Neuronal stem cell (in vitro differentiated cells): ENCODE measurements around the gene POLR2J.

Experiments
- DNase-seq: peaks from one replicate; pipeline ENCODE4 v3.0.0-alpha.2; 2013; ENCODE audit warnings: low spot score
- H2AFZ ChIP-seq: one replicate; pipeline ENCODE4 v1.6.1; 2013; ENCODE audit warnings: mild to moderate bottlenecking, low read length, inconsistent platforms
- H2AK5ac ChIP-seq: 2 replicates; pipeline ENCODE4 v1.6.1; 2013; ENCODE audit warnings: low read depth, mild to moderate bottlenecking, inconsistent platforms, low read length, moderate library complexity, mixed read lengths
- H2BK120ac ChIP-seq: 2 replicates; pipeline ENCODE4 v1.6.1; 2013; ENCODE audit warnings: low read depth, mild to moderate bottlenecking, inconsistent platforms, low read length, moderate library complexity, mixed read lengths
- H2BK12ac ChIP-seq: one replicate; pipeline ENCODE4 v1.6.1; 2013; ENCODE audit warnings: low read length, inconsistent platforms
- H2BK15ac ChIP-seq: 2 replicates; pipeline ENCODE4 v1.6.1; 2013; ENCODE audit warnings: mild to moderate bottlenecking, low read length, inconsistent platforms, mixed read lengths
- H2BK5ac ChIP-seq: one replicate; pipeline ENCODE4 v1.6.1; 2013; ENCODE audit warnings: inconsistent platforms, mild to moderate bottlenecking, low read length, moderate library complexity
- H3K14ac ChIP-seq: one replicate; pipeline ENCODE4 v1.6.1; 2013; ENCODE audit warnings: low read length, inconsistent platforms
- H3K18ac ChIP-seq: 2 replicates; pipeline ENCODE4 v1.6.1; 2013; ENCODE audit warnings: low read length, inconsistent platforms
- H3K23ac ChIP-seq: 2 replicates; pipeline ENCODE4 v1.6.1; 2013; ENCODE audit warnings: low read depth, mild to moderate bottlenecking, mixed read lengths, low read length, inconsistent platforms; ENCODE audit not compliant: poor library complexity
- H3K27ac ChIP-seq: replicated peaks from 3 replicates; pipeline ENCODE4 v1.5.1; 2013; ENCODE audit warnings: low read length, inconsistent platforms
- H3K27me3 ChIP-seq, 3 experiments: 2 replicates each; pipeline ENCODE4 v1.6.1; 2013; ENCODE audit warnings: low read length in 3 of 3, mild to moderate bottlenecking in 2 of 3, inconsistent platforms in 1 of 3, low read depth in 1 of 3, mixed read lengths in 1 of 3, moderate library complexity in 1 of 3; ENCODE audit not compliant: control insufficient read depth in 3 of 3, insufficient read depth in 3 of 3
- H3K36me3 ChIP-seq, 2 donors: replicated peaks in 1 of 2; 2 replicates each; pipeline ENCODE4 v1.6.1; 2013; ENCODE audit warnings: low read length in 2 of 2; ENCODE audit not compliant: control insufficient read depth in 2 of 2, insufficient read depth in 2 of 2
- H3K4ac ChIP-seq: 2 replicates; pipeline ENCODE4 v1.6.1; 2013; ENCODE audit warnings: inconsistent platforms, mild to moderate bottlenecking, low read length, moderate library complexity
- H3K4me1 ChIP-seq, 2 donors: 1 replicate in 1 of 2; 2 replicates in 1 of 2; pipeline ENCODE4 v1.6.1; 2013; ENCODE audit warnings: low read length in 2 of 2, low read depth in 1 of 2; ENCODE audit not compliant: control insufficient read depth in 2 of 2, insufficient read depth in 1 of 2
- H3K4me2 ChIP-seq: one replicate; pipeline ENCODE4 v1.6.1; 2013; ENCODE audit warnings: mild to moderate bottlenecking, low read length, inconsistent platforms; ENCODE audit not compliant: insufficient read depth, poor library complexity, severe bottlenecking
- H3K4me3 ChIP-seq, 2 donors: 2 replicates each; pipeline ENCODE4 v1.5.1; 2013; ENCODE audit warnings: low read length in 2 of 2, mild to moderate bottlenecking in 2 of 2, inconsistent platforms in 1 of 2, moderate library complexity in 1 of 2
- H3K79me1 ChIP-seq: one replicate; pipeline ENCODE4 v1.6.1; 2013; ENCODE audit warnings: low read depth, mild to moderate bottlenecking, inconsistent platforms, low read length, moderate library complexity
- H3K9ac ChIP-seq: one replicate; pipeline ENCODE4 v1.6.1; 2013; ENCODE audit warnings: mild to moderate bottlenecking, low read depth, low read length, inconsistent platforms; ENCODE audit not compliant: poor library complexity
- H3K9me3 ChIP-seq, 2 donors: replicated peaks in 1 of 2; 2 replicates each; pipeline versions ENCODE3 to v1.6.1; 2013; ENCODE audit warnings: low read length in 2 of 2, mild to moderate bottlenecking in 2 of 2, inconsistent platforms in 1 of 2, low read depth in 1 of 2, mixed read lengths in 1 of 2, moderate library complexity in 1 of 2; ENCODE audit not compliant: control insufficient read depth in 2 of 2, insufficient read depth in 1 of 2
- H4K8ac ChIP-seq: one replicate; pipeline ENCODE4 v1.6.1; 2013; ENCODE audit warnings: low read depth, mild to moderate bottlenecking, inconsistent platforms, low read length, moderate library complexity
- H4K91ac ChIP-seq: one replicate; pipeline ENCODE4 v1.6.1; 2013; ENCODE audit warnings: low read length, low read depth, mild to moderate bottlenecking, inconsistent platforms; ENCODE audit not compliant: poor library complexity
- WGBS, 2 donors: extraction: QIAGEN DNeasy Blood & Tissue Kit; methylation state at CpG; one replicate each; pipeline ENCODE4 v1.1.7; 2013; ENCODE audit warnings: missing lambda C conversion rate in 2 of 2, mixed read lengths in 1 of 2; ENCODE audit not compliant: insufficient read length in 2 of 2, insufficient replicate concordance in 1 of 2; ENCODE audit errors: extremely low coverage in 2 of 2; 5-methylcytosine and 5-hydroxymethylcytosine counted together

POLR2J gene

DNA sequence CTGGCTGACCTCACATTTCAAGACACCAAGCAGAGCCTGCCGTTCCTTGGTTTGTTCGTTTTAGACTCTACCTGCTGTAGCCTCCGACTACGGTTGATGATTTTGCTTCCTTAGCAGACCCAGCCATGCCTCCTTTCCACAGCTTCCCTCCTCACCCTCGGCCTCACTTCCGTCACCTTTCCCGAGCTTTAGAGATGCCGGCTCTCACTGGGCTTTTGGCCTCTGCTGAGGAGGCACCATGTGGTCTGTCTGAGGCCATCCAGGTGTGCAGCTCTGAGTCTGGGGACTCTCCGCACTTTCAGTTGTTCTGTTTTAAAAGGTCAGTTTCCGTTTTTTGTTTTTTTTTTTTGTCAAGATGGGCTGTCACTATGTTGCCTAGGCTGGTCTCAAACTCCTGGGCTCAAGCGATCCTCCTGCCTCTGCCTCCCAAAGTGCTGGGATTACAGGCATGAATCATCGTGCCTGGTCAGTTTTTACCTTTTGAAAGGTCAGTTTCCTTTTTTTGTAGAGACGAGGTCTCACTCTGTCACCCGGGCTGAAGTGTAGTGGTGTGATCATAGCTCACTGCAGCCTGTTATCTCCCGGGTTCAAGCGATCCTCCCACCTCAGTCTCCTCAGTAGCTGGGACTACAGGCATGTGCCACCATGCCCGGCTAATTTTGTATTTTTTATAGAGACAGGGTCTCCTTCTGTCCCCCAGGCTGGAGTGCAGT, 33.6 kb downstream of the POLR2J start:
- Histone ChIP-seq H3K27me3 (no peaks in the 10 kb centered on the region), H4K8ac (no peak overlapping the region), H3K9me3 (no peaks in the 10 kb centered on the region), H2BK120ac (no peak overlapping the region), H3K18ac (no peak overlapping the region), H3K79me1 (no peaks in the 10 kb centered on the region), H3K4me3 (no peak overlapping the region), H3K23ac (peak overlapping the region; percentile 65), H2BK15ac (no peak overlapping the region), H3K4ac (no peak overlapping the region), H3K4me2 (no peak overlapping the region), H2AFZ (no peak overlapping the region), H3K9ac (no peak overlapping the region), H3K36me3 (peaks cover 18 to 66% of the 10 kb centered on the region in 2 donors), H2BK12ac (no peak overlapping the region), H4K91ac (no peak overlapping the region), H2AK5ac (no peak overlapping the region), H3K4me1 (no peaks in the 10 kb centered on the region), H3K14ac (no peak overlapping the region), H2BK5ac (no peak overlapping the region), H3K27ac (no peak overlapping the region)
- no peak for DNase-seq
- no CpG with 5 or more reads among the region's 17 CpGs for WGBS, 2 donors

- Histone ChIP-seq H2BK15ac (no peak overlapping the region), H3K14ac (no peak overlapping the region), H4K8ac (no peak overlapping the region), H3K4ac (no peak overlapping the region), H3K4me2 (no peak overlapping the region), H3K9ac (no peak overlapping the region), H3K36me3 (peaks cover 13 to 75% of the 10 kb centered on the region in 2 donors), H2BK120ac (no peak overlapping the region), H2AK5ac (no peak overlapping the region), H4K91ac (no peak overlapping the region), H3K9me3 (no peaks in the 10 kb centered on the region), H3K4me3 (no peak overlapping the region), H3K79me1 (peaks cover 3% of the 10 kb centered on the region), H3K4me1 (no peaks in the 10 kb centered on the region), H3K27ac (peak overlapping the region; percentile 66), H3K18ac (no peak overlapping the region), H2BK5ac (no peak overlapping the region), H3K23ac (no peak overlapping the region), H3K27me3 (no peaks in the 10 kb centered on the region), H2BK12ac (no peak overlapping the region), H2AFZ (no peak overlapping the region)
- no CpG with 5 or more reads among the region's 17 CpGs for WGBS, 2 donors
- DNase-seq = peak; percentile 48
Measured at GRCh38 chr7:102439963-102440795, 38.5 kb downstream of the POLR2J start.

- H3K4me2 ChIP-seq = no peak overlapping the region
- no peak overlapping the region for H2BK12ac ChIP-seq
- H3K4me1 ChIP-seq = peaks cover 8 to 21% of the 10 kb centered on the region in 2 donors
- no peak overlapping the region for H3K9ac ChIP-seq
- no peak overlapping the region for H3K18ac ChIP-seq
- H3K27ac ChIP-seq = no peak overlapping the region
- H3K4me3 ChIP-seq = no peak overlapping the region
- H3K4ac ChIP-seq = no peak overlapping the region
- H2BK120ac ChIP-seq = no peak overlapping the region
- no peaks in the 10 kb centered on the region for H3K9me3 ChIP-seq
- no peaks in the 10 kb centered on the region for H3K27me3 ChIP-seq
- H2BK5ac ChIP-seq = no peak overlapping the region
- H3K36me3 ChIP-seq = peaks cover 6 to 54% of the 10 kb centered on the region in 2 donors
- H2AFZ ChIP-seq = no peak overlapping the region
- H4K8ac ChIP-seq = no peak overlapping the region
- no peak overlapping the region for H3K14ac ChIP-seq
- no peak overlapping the region for H3K23ac ChIP-seq
- DNase-seq = no peak
- H2BK15ac ChIP-seq = no peak overlapping the region
- no peak overlapping the region for H2AK5ac ChIP-seq
- WGBS, 2 donors = no CpG with 5 or more reads among the region's 10 CpGs
- peaks cover 11% of the 10 kb centered on the region for H3K79me1 ChIP-seq
- H4K91ac ChIP-seq = no peak overlapping the region
Measured at GRCh38 chr7:102436118-102436517, 42.6 kb downstream of the POLR2J start.

DNA sequence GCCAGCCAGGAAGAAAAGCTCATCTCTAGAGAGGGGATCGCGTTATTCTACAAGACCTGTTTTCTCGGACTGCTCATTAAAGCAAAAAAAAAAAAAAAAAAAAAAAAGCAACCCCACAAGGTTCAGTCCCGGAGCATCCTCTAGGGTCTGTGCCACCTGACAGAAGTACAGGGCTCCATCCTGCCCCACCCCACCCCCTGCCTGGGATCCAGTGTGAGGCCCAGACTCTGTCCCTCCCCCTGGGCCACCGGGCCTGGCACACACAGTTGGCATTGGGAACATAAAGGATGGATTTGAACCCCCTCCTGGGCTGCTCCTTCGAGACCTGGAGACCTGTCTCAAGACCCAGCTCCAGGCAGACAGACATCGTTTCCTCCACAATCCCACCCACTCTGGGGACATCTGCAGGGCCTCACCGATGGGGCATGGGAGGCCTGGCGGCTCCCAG, 44.7 kb downstream of the POLR2J start:
- no peak overlapping the region for H3K18ac ChIP-seq
- H2BK12ac ChIP-seq = no peak overlapping the region
- no peak overlapping the region for H3K27ac ChIP-seq
- H3K9ac ChIP-seq = peak overlapping the region; percentile 83
- no peak for DNase-seq
- no peaks in the 10 kb centered on the region for H3K9me3 ChIP-seq
- H2AK5ac ChIP-seq = peak overlapping the region; percentile 77
- no peak overlapping the region for H4K8ac ChIP-seq
- H3K4me3 ChIP-seq = peak overlapping the region; percentile 89 to 97
- peak overlapping the region; percentile 97 for H2AFZ ChIP-seq
- WGBS, 2 donors = no CpG with 5 or more reads among the region's 9 CpGs
- peaks cover 13% of the 10 kb centered on the region for H3K79me1 ChIP-seq
- H2BK5ac ChIP-seq = peak overlapping the region; percentile 87
- peak overlapping the region; percentile 6 for H2BK15ac ChIP-seq
- H3K4me1 ChIP-seq = peaks cover 8 to 21% of the 10 kb centered on the region in 2 donors
- H3K4me2 ChIP-seq = peak overlapping the region; percentile 73
- no peak overlapping the region for H3K4ac ChIP-seq
- no peak overlapping the region for H3K14ac ChIP-seq
- H3K36me3 ChIP-seq = peaks cover 5 to 33% of the 10 kb centered on the region in 2 donors
- H4K91ac ChIP-seq = no peak overlapping the region
- no peaks in the 10 kb centered on the region for H3K27me3 ChIP-seq
- no peak overlapping the region for H2BK120ac ChIP-seq
- peak overlapping the region; percentile 63 for H3K23ac ChIP-seq
